Stimulated activated CD8-positive, alpha-beta memory T cell treated with anti-CD3 and anti-CD28 coated beads, Interleukin-4, amount 100 ng/mL, for 4 hours (primary cell): Measurements from ENCODE around the gene GNAT2.

Source experiments
- DNase-seq, 2 donors: peaks; one replicate each; pipeline ENCODE4 v3.0.0-alpha.2; 2020; ENCODE audit warnings: low read depth in 2 of 2, low spot score in 1 of 2

GNAT2 gene

GRCh38 chr1:109613361-109614147, 5.9 kb downstream of the GNAT2 start:
- DNase-seq = no peak

DNA sequence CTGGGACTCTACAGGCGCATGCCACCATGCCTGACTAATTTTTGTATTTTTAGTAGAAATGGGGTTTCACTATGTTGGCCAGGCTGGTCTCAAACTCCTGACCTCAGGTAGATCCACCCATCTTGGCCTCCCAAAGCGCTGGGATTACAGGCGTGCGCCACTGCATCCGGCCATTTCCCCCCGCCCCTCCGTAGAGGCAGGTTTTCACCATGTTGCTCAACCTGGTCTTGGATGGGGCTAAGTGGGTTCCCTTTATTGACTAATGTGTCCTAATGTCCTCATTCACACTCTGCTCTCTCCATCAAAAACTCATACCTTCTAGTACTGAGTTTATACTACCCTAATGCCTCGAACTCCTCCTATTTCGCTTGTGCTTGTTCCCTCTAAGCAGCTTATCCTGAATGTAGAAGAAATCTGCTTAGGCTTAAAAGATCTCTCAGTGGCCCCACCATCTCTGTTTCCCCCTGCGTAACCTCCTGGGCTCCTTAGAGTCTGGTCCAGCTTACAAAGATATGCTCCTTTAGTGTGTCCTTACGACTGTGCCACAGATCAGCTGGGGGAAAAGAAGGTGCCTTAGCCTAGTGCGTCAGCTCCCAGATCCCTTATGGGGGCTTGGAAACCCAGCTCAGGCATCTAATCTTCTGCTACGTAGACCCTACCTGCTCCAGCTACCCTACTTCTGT, 8.0 kb downstream of the GNAT2 start:
- DNase-seq = no peak

DNA sequence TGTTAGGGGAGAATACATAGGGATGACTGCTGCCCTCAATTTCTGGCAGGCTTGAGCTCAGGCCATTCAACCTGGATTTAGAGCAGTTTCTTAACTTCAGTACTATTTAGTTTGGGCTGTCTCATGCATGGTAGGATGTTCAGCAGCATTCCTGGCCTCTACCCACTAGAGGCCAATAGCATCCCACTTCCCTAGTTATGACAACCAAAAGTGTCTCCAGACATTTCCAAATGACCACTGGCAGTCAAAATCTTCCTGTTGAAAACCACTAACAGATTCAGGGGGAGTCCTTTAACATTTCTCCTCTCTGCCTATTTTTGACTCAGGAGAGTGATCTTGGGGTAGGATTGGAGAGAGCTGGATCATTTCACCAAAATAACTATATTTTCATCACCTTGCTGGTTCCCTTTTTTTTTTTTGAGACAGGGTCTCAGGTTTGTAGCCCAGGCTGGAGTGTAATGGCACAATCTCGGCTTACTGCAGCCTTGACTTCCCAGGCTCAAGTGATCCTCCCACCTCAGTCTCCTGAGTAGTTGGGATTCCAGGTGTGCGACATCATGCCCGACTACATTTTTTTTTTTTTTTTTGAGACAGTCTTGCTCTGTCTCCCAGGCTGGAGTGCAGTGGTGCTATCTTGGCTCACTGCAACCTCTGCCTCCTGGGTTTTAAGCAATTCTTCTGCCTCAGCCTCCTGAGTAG, 8.7 kb downstream of the GNAT2 start:
- no peak for DNase-seq

GRCh38 chr1:109609881-109610280, 9.5 kb downstream of the GNAT2 start:
- DNase-seq = no peak

GRCh38 chr1:109605381-109605780, 14.0 kb downstream of the GNAT2 start:
- no peak for DNase-seq

DNA sequence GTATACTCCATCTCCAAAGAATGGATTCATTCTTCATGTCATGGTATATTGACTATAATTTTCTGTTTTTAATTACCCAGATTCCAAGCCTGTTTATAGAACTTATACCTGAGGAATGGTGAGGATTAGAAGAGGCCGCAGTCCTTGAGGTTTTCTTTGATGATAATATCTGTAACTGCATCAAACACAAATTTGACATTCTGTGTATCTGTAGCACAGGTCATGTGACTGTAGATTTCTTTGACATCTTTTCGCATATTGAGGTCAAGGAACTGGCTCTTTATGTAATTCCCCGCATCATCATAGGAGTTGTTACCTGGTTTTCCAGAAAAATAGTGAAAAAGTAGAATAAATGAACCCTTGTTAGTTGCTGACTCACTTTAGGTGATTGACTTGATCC, 16.2 kb downstream of the GNAT2 start:
- no peak for DNase-seq

DNA sequence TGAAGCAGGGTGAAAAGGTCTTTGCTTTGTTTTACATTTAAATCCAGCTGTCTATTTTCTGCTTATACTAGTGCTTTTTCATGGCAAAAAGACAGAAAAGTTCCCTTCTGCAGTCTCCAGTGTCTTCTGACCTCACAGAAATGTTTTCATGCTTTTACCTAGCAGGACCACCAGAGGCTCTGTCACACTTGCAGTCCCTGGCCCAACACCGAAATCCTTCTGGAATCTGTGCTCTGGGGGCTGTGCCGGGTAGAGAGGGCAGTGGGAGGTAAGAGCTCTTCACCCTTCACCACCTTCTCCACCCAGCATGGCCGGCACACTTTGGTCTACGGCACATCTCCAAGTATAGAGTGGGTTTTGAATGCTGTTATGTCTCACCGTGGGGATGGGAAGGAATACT, 20.8 kb downstream of the GNAT2 start:
- DNase-seq = no peak

GRCh38 chr1:109598156-109598555, 21.3 kb downstream of the GNAT2 start:
- no peak for DNase-seq

- no peak for DNase-seq
Observed at GRCh38 chr1:109595531-109595930, 23.9 kb downstream of the GNAT2 start.

- no peak for DNase-seq
Observed at GRCh38 chr1:109592916-109593315, 26.5 kb downstream of the GNAT2 start.

DNA sequence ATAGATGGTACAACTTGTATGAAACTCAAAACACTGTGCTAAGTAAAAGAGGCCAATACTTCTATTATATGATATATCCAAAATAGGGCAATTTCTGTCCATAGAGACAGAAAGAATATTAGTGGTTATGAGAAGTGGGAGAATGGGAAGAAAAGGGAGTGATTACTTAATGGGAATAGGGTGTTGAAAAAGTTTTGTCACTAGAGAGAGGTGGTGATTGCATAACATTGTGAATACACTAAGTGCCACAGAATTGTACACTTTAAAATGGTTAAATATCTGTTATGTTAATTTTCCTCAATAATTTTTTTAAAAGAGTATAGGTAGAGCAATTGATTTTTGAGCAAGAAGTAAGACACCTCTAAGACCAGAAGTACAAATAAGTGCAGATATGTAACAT, 29.7 kb downstream of the GNAT2 start:
- DNase-seq = no peak

DNA sequence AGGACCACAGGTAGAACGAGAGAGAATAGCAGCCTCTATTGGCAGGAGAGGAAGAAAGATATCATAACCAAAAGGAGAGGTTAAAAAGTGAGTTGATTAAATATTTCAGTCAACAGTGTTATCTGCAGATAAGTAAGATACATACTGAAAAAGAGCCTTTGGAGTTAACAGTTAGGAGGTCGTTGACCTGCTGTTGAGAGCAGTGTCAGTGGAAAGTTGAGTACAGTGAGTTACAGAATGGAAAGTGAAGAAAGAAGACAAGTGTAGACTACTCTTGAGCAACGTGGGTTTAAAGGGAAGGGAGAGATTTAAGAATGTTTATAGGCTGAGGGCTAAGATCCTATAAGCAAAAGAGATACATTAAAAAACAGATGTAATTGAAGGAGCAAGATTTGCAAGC, 30.2 kb downstream of the GNAT2 start:
- DNase-seq = no peak

DNA sequence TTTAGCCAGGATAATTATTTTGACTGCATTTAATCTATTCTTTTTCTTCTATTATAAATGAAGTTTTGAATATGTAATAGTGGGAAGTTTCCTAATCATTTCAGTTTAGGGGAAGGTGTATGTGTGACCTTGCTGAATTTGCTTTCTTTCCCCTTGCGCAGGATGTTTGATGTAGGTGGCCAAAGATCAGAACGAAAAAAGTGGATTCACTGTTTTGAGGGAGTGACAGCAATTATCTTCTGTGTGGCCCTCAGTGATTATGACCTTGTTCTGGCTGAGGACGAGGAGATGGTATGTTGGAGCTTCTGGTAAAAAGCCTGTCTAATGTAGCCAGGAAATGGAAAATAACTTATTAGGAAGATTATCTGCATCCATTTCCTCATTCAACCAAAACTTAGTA, 33.4 kb downstream of the GNAT2 start:
- no peak for DNase-seq

GRCh38 chr1:109584766-109585165, 34.6 kb downstream of the GNAT2 start:
- DNase-seq = no peak

GRCh38 chr1:109582021-109582420, 37.4 kb downstream of the GNAT2 start:
- DNase-seq = no peak

GRCh38 chr1:109579491-109579890, 39.9 kb downstream of the GNAT2 start:
- no peak for DNase-seq

GRCh38 chr1:109578947-109579443, 40.4 kb downstream of the GNAT2 start:
- no peak for DNase-seq

GRCh38 chr1:109573785-109574184, 45.6 kb downstream of the GNAT2 start:
- DNase-seq = no peak

- no peak for DNase-seq
Observed at GRCh38 chr1:109570414-109570813, 49.0 kb downstream of the GNAT2 start.

- no peak for DNase-seq
Observed at GRCh38 chr1:109569323-109569722, 50.1 kb downstream of the GNAT2 start.

DNA sequence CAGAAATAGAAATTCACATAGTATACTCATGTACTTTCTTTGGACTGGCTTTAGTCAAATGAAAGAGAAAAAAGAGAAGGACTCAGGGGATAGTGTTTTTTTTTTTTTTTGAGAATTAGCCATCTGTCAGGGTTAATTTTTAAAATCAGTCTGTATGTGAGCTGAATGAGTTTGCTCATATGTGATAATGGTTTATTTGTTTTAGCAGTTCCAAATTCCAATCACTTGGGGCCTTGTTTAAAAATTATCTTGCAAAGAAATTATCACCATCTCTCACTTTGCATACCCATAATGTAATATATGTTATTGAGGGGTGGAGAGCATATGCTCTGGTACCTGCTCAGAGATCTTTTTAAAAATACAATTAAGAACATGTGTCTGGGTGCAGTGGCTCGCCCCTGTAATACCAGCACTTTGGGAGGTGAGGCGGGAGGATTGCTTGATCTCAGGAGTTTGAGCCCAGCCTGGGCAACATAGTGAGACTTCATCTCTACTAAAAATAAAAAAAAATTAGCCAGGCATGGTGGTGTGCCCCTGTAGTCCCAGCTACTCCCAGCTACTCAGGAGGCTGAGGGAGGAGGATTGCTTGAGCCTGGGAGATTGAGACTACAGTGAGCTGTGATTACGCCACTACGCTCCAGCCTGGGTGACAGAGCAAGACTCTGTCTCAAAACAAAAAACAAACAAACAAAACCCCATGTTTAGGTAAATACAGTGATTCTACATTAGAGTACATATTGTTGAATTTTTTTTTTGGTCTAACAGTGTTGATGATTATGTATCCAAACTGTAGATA, 51.3 kb downstream of the GNAT2 start:
- no peak for DNase-seq
